Stimulated activated CD8-positive, alpha-beta memory T cell treated with anti-CD3 and anti-CD28 coated beads, Interleukin-7, amount 100 ng/mL, for 24 hours (primary cell): Measurements from ENCODE around the gene C6orf52.
"Not testable (repeated sequence)": the region's sequence is repeated elsewhere in the genome, so short reads cannot be mapped to it uniquely, and the experiment has no call there.

Experiments used
- DNase-seq: peaks from one replicate; pipeline ENCODE4 v3.0.0-alpha.2; 2020; ENCODE audit warnings: low read depth

Gene C6orf52

GRCh38 chr6:10694302-10695085, at the start of gene C6orf52, which contains the start of gene PAK1IP1:
TSS of gene C6orf52 (minus strand) at chr6:10694616. CDS start at chr6:10687550, 7,066 bp downstream.
TSS of gene PAK1IP1 (plus strand) at chr6:10694972. CDS start at chr6:10694986, 14 bp downstream.
- peak; percentile 84 for DNase-seq

DNA sequence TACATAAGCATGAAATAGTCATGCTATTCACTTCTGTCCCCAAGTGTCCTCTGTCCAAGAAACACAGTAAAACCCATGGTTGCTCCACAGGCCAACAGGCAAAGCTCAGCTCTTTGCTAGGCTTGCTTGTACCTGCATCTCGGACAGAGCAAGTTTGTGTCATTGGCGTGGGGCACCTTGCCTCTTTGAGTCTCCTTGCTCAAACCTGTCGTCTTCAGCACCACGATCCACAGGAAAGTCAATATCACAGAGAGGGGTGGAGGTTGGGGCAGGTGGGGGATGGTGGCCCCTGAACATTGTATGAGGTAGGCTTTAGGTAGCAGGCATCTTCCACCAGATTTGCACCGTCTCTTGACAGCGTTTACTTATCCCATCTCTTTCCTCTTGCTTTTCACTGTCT, 49.1 kb upstream of the C6orf52 start:
- DNase-seq = no peak

- no peak for DNase-seq
These were observed 47.8 kb upstream of the C6orf52 start for GRCh38 chr6:10742251-10742650.

- DNase-seq = not testable (repeated sequence)
These were observed 47.2 kb upstream of the C6orf52 start for GRCh38 chr6:10741643-10742042.

DNA sequence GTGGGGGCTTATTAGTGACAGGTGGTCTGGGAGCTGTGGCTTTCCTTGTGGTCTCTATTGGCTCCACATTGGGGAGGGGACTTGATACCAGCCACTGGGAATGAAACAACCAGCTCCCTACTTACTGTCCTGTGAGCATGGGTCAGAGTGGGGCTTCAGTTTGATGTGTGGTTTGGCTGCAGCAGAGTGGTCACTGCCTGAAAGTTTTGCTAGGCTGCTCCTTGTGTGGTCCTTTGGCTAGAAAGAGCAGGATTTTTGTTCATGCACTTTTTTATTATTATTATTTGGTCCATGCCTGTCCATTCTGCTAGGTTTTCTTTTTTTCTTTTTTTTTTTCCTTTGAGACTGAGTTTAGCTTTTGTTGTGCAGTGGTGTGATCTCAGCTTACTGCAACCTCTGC, 45.6 kb upstream of the C6orf52 start:
- DNase-seq = no peak

GRCh38 chr6:10736731-10737130, 42.3 kb upstream of the C6orf52 start:
- DNase-seq = no peak

GRCh38 chr6:10733863-10734262, 39.4 kb upstream of the C6orf52 start:
- DNase-seq = no peak

DNA sequence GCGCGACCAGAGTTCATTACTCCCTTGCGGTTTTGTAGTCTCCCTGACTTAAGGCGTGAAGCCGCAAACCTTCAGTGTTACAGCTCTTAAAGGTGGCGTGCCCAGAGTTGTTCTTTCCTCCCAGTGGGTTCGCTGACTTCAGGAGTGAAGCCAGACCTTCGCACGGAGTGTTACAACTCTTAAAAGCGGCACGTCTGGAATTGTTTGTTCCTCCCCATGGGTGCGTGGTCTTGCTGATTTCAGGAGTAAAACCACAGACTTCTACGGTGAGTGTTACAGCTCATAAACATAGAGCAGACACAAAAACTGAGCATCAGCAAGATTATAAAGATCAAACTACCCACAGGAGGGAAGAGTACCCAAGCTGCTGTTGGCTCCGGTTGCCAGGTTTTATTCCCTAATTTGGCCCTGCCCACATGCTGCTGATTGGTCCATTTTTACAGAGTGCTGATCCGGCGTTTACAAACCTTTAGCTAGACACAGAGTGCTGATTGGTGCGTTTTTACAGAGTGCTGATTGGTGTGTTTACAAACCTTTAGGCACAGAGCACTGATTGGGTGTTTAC, 38.8 kb upstream of the C6orf52 start:
- no peak for DNase-seq

DNA sequence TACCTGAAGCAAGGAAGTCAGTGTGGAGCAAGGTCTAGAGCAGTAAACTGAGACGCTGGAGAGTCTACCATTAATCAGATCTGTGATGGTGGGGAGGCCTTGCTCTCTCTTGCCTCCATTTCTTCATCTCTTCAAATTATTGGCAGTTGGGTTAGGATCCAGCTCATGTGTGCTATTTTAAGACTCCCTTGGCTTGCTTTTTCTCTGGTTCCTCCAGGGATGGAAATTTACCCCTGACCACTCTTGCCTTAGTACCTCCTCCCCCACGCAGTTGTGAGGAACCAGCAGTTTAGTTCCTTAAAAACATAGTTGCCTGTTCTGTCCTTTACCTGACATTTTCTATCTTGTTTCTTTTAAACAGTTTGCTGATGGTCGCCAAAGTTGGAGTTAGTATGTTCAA, 35.8 kb upstream of the C6orf52 start:
- DNase-seq = no peak

- no peak for DNase-seq
These were observed 31.3 kb upstream of the C6orf52 start for GRCh38 chr6:10725716-10726115.

DNA sequence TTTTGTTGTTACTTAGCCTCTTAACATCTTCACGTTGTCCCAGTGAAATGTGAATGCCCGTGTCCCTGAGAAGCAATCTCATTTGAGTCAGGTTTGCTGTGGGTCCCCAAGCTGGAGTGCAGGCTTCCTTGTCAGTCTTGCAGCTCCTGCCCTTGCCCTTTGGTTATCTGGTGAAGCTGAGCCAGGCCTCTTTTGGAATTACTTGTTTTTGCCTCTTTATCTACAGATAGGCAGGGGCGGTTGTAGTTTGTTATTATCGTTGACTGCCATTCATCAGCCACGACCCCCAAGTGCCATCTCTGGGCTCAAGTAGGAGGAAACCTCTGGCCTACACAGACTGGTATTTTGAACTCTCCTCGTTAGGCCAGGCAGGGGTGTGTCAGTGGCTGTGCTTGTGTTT, 30.6 kb upstream of the C6orf52 start:
- no peak for DNase-seq

- no peak for DNase-seq
These were observed 29.1 kb upstream of the C6orf52 start for GRCh38 chr6:10723567-10723881.

DNA sequence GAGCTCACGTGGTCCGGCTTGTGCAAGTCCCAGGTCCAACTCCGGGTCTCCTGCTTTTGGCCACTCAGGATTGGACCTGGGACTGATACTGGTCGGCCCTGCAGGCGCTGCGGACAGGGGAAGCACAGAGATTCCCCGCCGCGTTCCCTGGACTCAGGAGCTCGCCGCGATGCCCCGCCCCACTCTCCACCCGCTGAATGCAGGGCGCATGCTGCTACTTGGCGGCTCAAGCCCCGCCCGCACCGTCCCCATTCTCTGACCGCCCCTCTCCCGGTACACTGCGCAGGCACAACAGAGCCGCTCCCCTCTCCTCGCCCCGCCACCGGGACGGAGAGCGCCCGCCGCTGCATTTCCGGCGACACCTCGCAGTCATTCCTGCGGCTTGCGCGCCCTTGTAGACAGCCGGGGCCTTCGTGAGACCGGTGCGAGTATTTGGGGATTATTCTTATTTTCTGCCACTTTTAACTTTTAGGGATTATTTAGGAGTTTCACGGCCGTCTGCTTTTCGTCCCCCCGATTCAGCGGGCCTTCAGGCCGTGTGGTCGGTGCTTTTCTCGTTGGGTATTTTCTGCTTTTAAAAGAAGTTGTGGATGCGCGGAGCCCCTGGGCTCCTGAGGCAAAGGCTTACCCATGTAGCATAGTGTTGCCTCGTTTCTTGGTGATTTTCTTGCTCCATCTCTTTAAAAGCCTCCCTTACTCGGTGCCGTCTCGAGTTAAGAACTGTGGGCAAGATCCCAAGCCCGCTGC, 28.6 kb upstream of the C6orf52 start, which contains the start of gene TMEM14C:
Gene TMEM14C, plus strand, starts transcription at position 251 of the 747 bp plus-strand sequence. CDS start 1,544 bp downstream, outside the sequence.
- DNase-seq = peak; percentile 79

GRCh38 chr6:10722570-10722819, 28.1 kb upstream of the C6orf52 start:
- no peak for DNase-seq

DNA sequence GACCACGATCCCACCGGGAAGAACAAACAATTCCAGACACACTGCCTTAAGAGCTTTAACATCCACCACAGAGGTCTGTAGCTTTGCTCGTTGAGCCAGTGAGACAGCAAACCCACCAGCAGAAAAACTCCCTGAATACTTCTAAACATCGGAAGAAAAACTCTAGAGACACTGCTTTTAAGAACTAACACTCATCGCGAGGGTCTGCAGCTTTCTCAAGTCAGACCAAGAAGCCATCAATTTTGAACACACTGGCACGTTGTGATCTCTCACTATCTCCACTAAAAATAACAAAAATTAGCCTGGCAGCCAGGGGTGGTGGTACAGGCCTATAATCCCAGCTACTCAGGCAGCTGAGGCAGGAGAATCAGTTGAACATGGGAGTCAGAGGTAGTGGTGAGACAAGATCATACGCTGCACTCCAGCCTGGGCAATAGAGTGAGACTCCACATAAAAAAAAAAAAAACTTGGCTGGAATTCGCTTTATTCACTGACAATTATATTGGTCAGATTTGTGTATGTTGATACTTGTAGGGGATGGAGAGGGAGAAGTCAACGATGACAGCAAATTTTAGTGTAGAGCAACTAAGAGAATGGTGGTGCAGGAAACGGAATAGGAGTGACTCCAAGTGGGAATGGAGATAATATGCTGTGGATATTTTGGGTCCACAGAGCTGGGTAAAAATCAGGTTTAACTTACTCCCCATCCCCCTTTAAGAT, 27.6 kb upstream of the C6orf52 start:
- no peak for DNase-seq

DNA sequence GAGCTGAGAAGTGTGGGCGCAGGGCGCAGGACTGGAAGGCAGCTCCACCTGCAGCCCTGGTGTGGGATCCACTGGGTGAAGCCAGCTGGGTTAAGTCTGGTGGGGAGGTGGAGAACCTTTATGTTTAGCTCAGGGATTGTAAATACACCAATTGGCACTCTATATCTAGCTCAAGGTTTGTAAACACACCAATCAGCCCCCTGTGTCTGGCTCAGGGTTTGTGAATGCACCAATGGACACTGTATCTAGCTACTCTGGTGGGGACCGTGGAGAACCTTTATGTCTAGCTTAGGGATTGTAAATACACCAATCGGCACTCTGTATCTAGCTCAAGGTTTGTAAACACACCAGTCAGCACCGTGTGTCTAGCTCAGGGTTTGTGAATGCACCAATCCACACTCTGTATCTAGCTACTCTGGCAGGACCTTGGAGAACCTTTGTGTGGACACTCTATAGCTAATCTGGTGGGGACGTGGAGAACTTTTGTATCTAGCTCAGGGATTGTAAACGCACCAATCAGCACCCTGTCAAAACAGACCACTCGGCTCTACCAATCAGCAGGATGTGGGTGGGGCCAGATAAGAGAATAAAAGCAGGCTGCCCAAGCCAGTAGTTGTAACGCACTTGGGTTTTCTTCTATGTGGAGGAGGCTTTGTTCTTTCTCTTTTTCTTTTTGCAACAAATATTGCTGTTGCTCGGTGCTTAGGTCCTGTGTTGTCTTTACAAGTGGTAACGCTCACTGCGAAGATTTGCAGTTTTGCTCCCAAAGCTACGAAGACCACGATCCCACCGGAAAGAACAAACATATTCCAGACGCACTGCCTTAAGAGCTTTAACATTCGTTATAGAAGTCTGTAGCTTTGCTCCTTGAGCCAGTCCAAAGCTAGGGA, 26.8 kb upstream of the C6orf52 start:
- DNase-seq = not testable (repeated sequence)

DNA sequence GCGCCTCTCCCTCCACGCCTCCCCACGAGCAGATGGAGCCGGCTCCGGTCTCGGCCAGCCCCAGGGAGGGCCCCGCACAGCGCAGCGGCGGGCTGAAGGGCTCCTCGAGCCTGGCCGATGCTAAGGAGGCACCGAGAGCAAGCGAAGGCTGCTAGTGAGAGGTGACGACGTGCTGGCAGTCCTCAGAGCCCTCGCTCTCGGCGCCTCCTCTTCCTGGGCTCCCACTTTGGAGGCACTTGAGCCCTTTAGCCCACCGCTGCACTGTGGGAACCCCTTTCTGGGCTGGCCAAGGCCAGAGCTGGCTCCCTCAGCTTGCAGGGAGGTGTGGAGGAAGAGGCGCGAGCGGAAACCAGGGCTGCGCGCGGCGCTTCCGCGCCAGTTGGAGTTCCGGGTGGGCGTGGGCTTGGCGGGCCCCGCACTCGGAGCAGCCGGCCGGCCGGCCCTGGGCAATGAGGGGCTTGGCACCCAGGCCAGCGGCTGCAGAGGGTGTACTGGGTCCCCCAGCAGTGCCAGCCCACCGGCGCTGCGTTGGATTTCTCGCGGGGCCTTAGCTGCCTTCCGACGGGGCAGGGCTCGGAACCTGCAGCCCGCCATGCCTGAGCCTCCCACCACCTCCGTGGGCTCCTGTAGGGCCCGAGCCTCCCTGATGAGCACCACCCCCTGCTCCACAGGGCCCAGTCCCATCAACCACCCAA, 26.0 kb upstream of the C6orf52 start:
- DNase-seq = no peak

- no peak for DNase-seq
These were observed 25.5 kb upstream of the C6orf52 start for GRCh38 chr6:10719964-10720264.

- no peak for DNase-seq
These were observed 25.0 kb upstream of the C6orf52 start for GRCh38 chr6:10719296-10719963.

DNA sequence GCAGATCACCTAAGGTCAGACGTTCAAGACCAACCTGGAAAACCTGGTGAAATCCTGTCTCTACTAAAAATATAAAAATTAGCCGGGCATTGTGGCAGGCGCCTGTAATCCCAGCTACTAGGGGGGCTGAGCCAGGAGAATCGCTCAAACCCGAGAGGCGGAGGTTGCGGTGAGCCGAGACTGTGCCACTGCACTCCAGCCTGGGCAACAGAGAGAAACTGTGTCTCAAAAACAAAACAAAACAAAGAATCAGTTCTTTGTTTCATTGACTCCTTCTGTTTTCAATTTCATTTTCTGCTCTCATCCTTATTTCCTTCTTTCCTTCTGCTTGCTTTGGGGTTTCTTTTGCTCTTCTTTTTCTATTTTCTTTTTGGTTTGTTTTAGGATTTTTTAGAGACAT, 19.5 kb upstream of the C6orf52 start:
- DNase-seq = no peak

DNA sequence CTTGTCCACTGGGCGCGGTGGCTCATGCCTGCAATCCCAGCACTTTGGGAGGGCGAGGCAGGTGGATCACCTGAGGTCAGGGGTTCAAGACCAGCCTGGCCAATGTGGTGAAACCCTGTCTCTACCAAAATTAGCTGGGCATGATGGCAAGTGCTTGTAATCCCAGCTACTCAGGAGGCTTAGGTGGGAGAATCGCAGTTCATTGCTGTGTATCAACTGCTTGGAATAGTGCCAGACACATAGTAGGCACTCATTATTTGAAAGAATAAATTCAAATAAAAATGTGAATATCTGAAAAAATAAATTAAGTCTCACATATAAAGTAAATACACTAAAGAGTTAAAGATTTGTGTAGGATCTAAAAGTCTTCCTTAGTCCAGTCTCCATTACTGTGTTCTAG, 2.2 kb upstream of the C6orf52 start:
- no peak for DNase-seq
